Naive B cell (primary cell): ENCODE data around the gene HCN1. TPM values are rescaled to one million over a fixed set of nuclear protein-coding genes. Genes with fewer than 3 reads are reported as not detected.

Source experiments
- ATAC-seq, 2 donors: fragments of 150-1000 bp; cut with Tn5 transposase; 2 replicates each; pipeline ENCODE4 v1.10.0; 2021; ENCODE audit warnings: low read depth in 2 of 2, mild to moderate bottlenecking in 2 of 2, moderate library complexity in 2 of 2
- DNase-seq: peaks from one replicate; pipeline ENCODE4 v3.0.0; 2022
- H3K27ac Mint-ChIP-seq, 6 donors: one replicate each; pipeline ENCODE4 v1.8.0; 2020 to 2022; ENCODE audit warnings: mild to moderate bottlenecking in 6 of 6, mixed read lengths in 6 of 6, moderate library complexity in 5 of 6, inconsistent platforms in 2 of 6
- H3K27me3 Mint-ChIP-seq, 3 donors: one replicate each; pipeline ENCODE4 v1.8.0; 2021 to 2022; ENCODE audit warnings: mixed read lengths in 3 of 3, mild to moderate bottlenecking in 1 of 3
- H3K36me3 Mint-ChIP-seq, 2 donors: one replicate each; pipeline ENCODE4 v1.8.0; 2020 to 2022; ENCODE audit warnings: mixed read lengths in 2 of 2, inconsistent platforms in 1 of 2, mild to moderate bottlenecking in 1 of 2
- H3K4me1 Mint-ChIP-seq, 3 donors: one replicate each; pipeline ENCODE4 v1.8.0; 2020 to 2022; ENCODE audit warnings: mixed read lengths in 3 of 3, inconsistent platforms in 1 of 3, mild to moderate bottlenecking in 1 of 3, moderate library complexity in 1 of 3
- H3K4me3 Mint-ChIP-seq, 8 donors: one replicate each; pipeline ENCODE4 v1.8.0; 2020 to 2022; ENCODE audit warnings: mild to moderate bottlenecking in 8 of 8, mixed read lengths in 8 of 8, moderate library complexity in 8 of 8, inconsistent platforms in 2 of 8
- H3K9me3 Mint-ChIP-seq, 7 donors: one replicate each; pipeline ENCODE4 v1.8.0; 2020 to 2022; ENCODE audit warnings: mixed read lengths in 7 of 7, mild to moderate bottlenecking in 5 of 7, inconsistent platforms in 2 of 7, moderate library complexity in 1 of 7
- polyA plus RNA-seq, 6 donors: library from polyadenylated mRNA; unstranded; fragments of 300-500 nt; fragmentation: Illumina TruSeq; gene quantifications; one replicate each; pipeline ENCODE4 v1.2.3, GENCODE V29; 2021; ENCODE audit warnings: low read depth in 6 of 6

Gene HCN1
- not detected for polyA plus RNA-seq

GRCh38 chr5:45696206-45696836 is at the start of gene HCN1:
Gene HCN1, minus strand, starts transcription at chr5:45696380.
- Mint-ChIP-seq H3K27me3 (peaks cover 20 to 33% (median 29%) of the 10 kb centered on the region in 3 donors), H3K4me1 (peaks cover 0 to 5% (median 4%) of the 10 kb centered on the region in 3 donors), H3K9me3 (peaks cover 3 to 16% (median 7%) of the 10 kb centered on the region in 7 donors), H3K27ac (no peak within 1 kb of the TSS), H3K36me3 (peaks cover 0 to 18% of the 10 kb centered on the region in 2 donors), H3K4me3 (peak within 1 kb of the TSS in 3 of 8 donors; percentile 21 to 32 (median 23))
- ATAC-seq (peak in 1 of 2 donors; percentile 33), DNase-seq (no peak)

GRCh38 chr5:45741110-45741509 is 44.9 kb upstream of the HCN1 start:
- Mint-ChIP-seq H3K9me3 (peaks cover 2 to 21% (median 6%) of the 10 kb centered on the region in 7 donors), H3K4me1 (no peaks in the 10 kb centered on the region), H3K27me3 (no peaks in the 10 kb centered on the region), H3K4me3 (no peak overlapping the region), H3K27ac (no peak overlapping the region), H3K36me3 (no peaks in the 10 kb centered on the region)
- DNase-seq (no peak), ATAC-seq (no peak)

- DNase-seq (no peak), ATAC-seq (no peak)
- Mint-ChIP-seq H3K36me3 (no peaks in the 10 kb centered on the region), H3K4me1 (no peaks in the 10 kb centered on the region), H3K27ac (no peak overlapping the region), H3K27me3 (no peaks in the 10 kb centered on the region), H3K4me3 (no peak overlapping the region), H3K9me3 (peaks cover 2 to 17% (median 10%) of the 10 kb centered on the region in 7 donors)
Measured at GRCh38 chr5:45737153-45737552, 41.0 kb upstream of the HCN1 start.

GRCh38 chr5:45725537-45725936 is 29.4 kb upstream of the HCN1 start:
- peaks cover 2 to 15% (median 9%) of the 10 kb centered on the region in 7 donors for H3K9me3 Mint-ChIP-seq
- ATAC-seq, result no peak

GRCh38 chr5:45697201-45697600 is 1.0 kb upstream of the HCN1 start:
- Mint-ChIP-seq H3K36me3 (peaks cover 0 to 18% of the 10 kb centered on the region in 2 donors), H3K27ac (no peak overlapping the region), H3K4me3 (no peak overlapping the region), H3K27me3 (peaks cover 20 to 33% (median 29%) of the 10 kb centered on the region in 3 donors), H3K9me3 (peaks cover 3 to 16% (median 7%) of the 10 kb centered on the region in 7 donors), H3K4me1 (peaks cover 0 to 5% (median 4%) of the 10 kb centered on the region in 3 donors)
- no peak for DNase-seq
- ATAC-seq, result no peak

More at GRCh38 chr5:45725537-45725936, 29.4 kb upstream of the HCN1 start:
- no peaks in the 10 kb centered on the region for H3K36me3 Mint-ChIP-seq
- H3K27me3 Mint-ChIP-seq, result no peaks in the 10 kb centered on the region
- DNase-seq, result no peak
- no peaks in the 10 kb centered on the region for H3K4me1 Mint-ChIP-seq
- peak overlapping the region in 1 of 6 donors; percentile 82 for H3K27ac Mint-ChIP-seq
- H3K4me3 Mint-ChIP-seq, result no peak overlapping the region

GRCh38 chr5:45695804-45696156 is 400 bp downstream of the HCN1 start:
- Mint-ChIP-seq H3K36me3 (peaks cover 0 to 18% of the 10 kb centered on the region in 2 donors), H3K27ac (no peak overlapping the region), H3K4me3 (no peak overlapping the region), H3K9me3 (peaks cover 3 to 16% (median 7%) of the 10 kb centered on the region in 7 donors), H3K27me3 (peaks cover 20 to 33% (median 29%) of the 10 kb centered on the region in 3 donors), H3K4me1 (peaks cover 0 to 5% (median 4%) of the 10 kb centered on the region in 3 donors)
- DNase-seq (no peak), ATAC-seq (no peak)

GRCh38 chr5:45694971-45695803 is 993 bp downstream of the HCN1 start:
- Mint-ChIP-seq H3K36me3 (peaks cover 0 to 18% of the 10 kb centered on the region in 2 donors), H3K4me3 (no peak overlapping the region), H3K27ac (no peak overlapping the region), H3K27me3 (peaks cover 20 to 33% (median 29%) of the 10 kb centered on the region in 3 donors), H3K4me1 (peaks cover 0 to 5% (median 4%) of the 10 kb centered on the region in 3 donors), H3K9me3 (peaks cover 3 to 16% (median 7%) of the 10 kb centered on the region in 7 donors)
- no peak for DNase-seq
- ATAC-seq, result no peak

GRCh38 chr5:45694255-45694814 is 1.8 kb downstream of the HCN1 start:
- DNase-seq, result no peak
- Mint-ChIP-seq H3K4me1 (peaks cover 0 to 5% (median 4%) of the 10 kb centered on the region in 3 donors), H3K4me3 (peak overlapping the region in 1 of 8 donors; percentile 46), H3K36me3 (peaks cover 0 to 18% of the 10 kb centered on the region in 2 donors), H3K27ac (no peak overlapping the region), H3K27me3 (peaks cover 20 to 33% (median 29%) of the 10 kb centered on the region in 3 donors), H3K9me3 (peaks cover 2 to 16% (median 7%) of the 10 kb centered on the region in 7 donors)
- no peak for ATAC-seq

- peaks cover 0 to 5% (median 4%) of the 10 kb centered on the region in 3 donors for H3K4me1 Mint-ChIP-seq
- no peak for ATAC-seq
- peaks cover 2 to 16% (median 7%) of the 10 kb centered on the region in 7 donors for H3K9me3 Mint-ChIP-seq
- H3K4me3 Mint-ChIP-seq, result no peak overlapping the region
- peaks cover 20 to 26% (median 24%) of the 10 kb centered on the region in 3 donors for H3K27me3 Mint-ChIP-seq
- DNase-seq, result no peak
- H3K27ac Mint-ChIP-seq, result no peak overlapping the region
- H3K36me3 Mint-ChIP-seq, result peaks cover 0 to 18% of the 10 kb centered on the region in 2 donors
Measured at GRCh38 chr5:45692481-45692880, 3.7 kb downstream of the HCN1 start.

- Mint-ChIP-seq H3K4me3 (no peak overlapping the region), H3K27me3 (peaks cover 15 to 18% (median 16%) of the 10 kb centered on the region in 3 donors), H3K4me1 (peaks cover 0 to 5% (median 4%) of the 10 kb centered on the region in 3 donors), H3K27ac (no peak overlapping the region), H3K9me3 (peaks cover 2 to 14% (median 5%) of the 10 kb centered on the region in 7 donors), H3K36me3 (peaks cover 0 to 14% of the 10 kb centered on the region in 2 donors)
- no peak for DNase-seq
- no peak for ATAC-seq
Measured at GRCh38 chr5:45691656-45692055, 4.5 kb downstream of the HCN1 start.

GRCh38 chr5:45687701-45688100 is 8.5 kb downstream of the HCN1 start:
- DNase-seq (no peak), ATAC-seq (no peak)
- H3K4me1 Mint-ChIP-seq, result no peaks in the 10 kb centered on the region
- no peaks in the 10 kb centered on the region for H3K36me3 Mint-ChIP-seq
- no peaks in the 10 kb centered on the region for H3K27me3 Mint-ChIP-seq
- H3K27ac Mint-ChIP-seq, result no peak overlapping the region
- H3K4me3 Mint-ChIP-seq, result no peak overlapping the region
- peaks cover 0 to 5% (median 0%) of the 10 kb centered on the region in 7 donors for H3K9me3 Mint-ChIP-seq

GRCh38 chr5:45686620-45687019 is 9.6 kb downstream of the HCN1 start:
- H3K27me3 Mint-ChIP-seq, result no peaks in the 10 kb centered on the region
- H3K4me3 Mint-ChIP-seq, result no peak overlapping the region
- ATAC-seq (no peak), DNase-seq (no peak)
- H3K9me3 Mint-ChIP-seq, result peaks cover 0 to 5% (median 0%) of the 10 kb centered on the region in 7 donors
- no peak overlapping the region for H3K27ac Mint-ChIP-seq
- no peaks in the 10 kb centered on the region for H3K4me1 Mint-ChIP-seq
- H3K36me3 Mint-ChIP-seq, result no peaks in the 10 kb centered on the region

- H3K4me1 Mint-ChIP-seq, result no peaks in the 10 kb centered on the region
- no peak overlapping the region for H3K27ac Mint-ChIP-seq
- no peak overlapping the region for H3K4me3 Mint-ChIP-seq
- H3K36me3 Mint-ChIP-seq, result no peaks in the 10 kb centered on the region
- peaks cover 0 to 10% (median 0%) of the 10 kb centered on the region in 7 donors for H3K9me3 Mint-ChIP-seq
- ATAC-seq (no peak), DNase-seq (no peak)
- H3K27me3 Mint-ChIP-seq, result no peaks in the 10 kb centered on the region
Measured at GRCh38 chr5:45684118-45684517, 12.1 kb downstream of the HCN1 start.
